NB4 (cell line): ENCODE data around the gene SLC37A3.

Source experiments
- MYC ChIP-seq: IDR thresholded peaks from 2 replicates; pipeline ENCODE4 v1.6.1; 2011; ENCODE audit warnings: low read depth, low read length
- POLR2A ChIP-seq: IDR thresholded peaks from 2 replicates; pipeline ENCODE4 v1.6.1; 2011; ENCODE audit warnings: mild to moderate bottlenecking; ENCODE audit not compliant: insufficient read length; ENCODE audit errors: extremely low read depth
- TF ChIP-seq, protein P1 (sequence below): IDR thresholded peaks from one replicate; pipeline ENCODE4 v1.5.1; 2012; ENCODE audit warnings: low read depth, low read length
- TF ChIP-seq, protein P2 (sequence below): IDR thresholded peaks from 2 replicates; pipeline ENCODE4 v1.6.1; 2011; ENCODE audit warnings: low read depth, low read length

DNA sequence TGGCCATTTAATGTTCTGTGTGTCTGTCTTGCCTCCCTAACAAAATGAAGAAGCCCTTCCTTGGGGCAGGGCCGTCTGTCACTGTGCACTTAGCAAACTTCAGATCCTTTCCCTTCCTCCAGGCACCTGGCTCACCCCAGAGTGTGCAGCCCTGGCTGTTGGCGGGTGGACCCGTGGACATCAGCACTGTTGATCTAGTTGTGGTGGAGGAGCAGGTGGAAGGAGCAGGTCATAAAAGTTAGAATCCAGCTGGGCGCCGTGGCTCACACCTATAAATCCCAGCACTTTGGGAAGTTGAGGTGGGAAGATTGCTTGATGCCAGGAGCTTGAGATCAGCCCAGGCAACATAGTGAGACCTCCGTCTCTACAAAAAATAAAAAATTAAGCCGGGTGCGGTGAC lies 18.2 kb upstream of the SLC37A3 start:
- TF ChIP-seq POLR2A, result no peak
- TF ChIP-seq, protein P1, sequence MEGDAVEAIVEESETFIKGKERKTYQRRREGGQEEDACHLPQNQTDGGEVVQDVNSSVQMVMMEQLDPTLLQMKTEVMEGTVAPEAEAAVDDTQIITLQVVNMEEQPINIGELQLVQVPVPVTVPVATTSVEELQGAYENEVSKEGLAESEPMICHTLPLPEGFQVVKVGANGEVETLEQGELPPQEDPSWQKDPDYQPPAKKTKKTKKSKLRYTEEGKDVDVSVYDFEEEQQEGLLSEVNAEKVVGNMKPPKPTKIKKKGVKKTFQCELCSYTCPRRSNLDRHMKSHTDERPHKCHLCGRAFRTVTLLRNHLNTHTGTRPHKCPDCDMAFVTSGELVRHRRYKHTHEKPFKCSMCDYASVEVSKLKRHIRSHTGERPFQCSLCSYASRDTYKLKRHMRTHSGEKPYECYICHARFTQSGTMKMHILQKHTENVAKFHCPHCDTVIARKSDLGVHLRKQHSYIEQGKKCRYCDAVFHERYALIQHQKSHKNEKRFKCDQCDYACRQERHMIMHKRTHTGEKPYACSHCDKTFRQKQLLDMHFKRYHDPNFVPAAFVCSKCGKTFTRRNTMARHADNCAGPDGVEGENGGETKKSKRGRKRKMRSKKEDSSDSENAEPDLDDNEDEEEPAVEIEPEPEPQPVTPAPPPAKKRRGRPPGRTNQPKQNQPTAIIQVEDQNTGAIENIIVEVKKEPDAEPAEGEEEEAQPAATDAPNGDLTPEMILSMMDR, result no peak
- TF ChIP-seq, protein P2, sequence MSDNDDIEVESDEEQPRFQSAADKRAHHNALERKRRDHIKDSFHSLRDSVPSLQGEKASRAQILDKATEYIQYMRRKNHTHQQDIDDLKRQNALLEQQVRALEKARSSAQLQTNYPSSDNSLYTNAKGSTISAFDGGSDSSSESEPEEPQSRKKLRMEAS, result no peak
- TF ChIP-seq MYC, result no peak
